ENCODE data around the gene S100A6.
"Not testable (repeated sequence)": the region's sequence is repeated elsewhere in the genome, so short reads cannot be mapped to it uniquely, and the experiment has no call there.

Gene S100A6

GRCh38 chr1:153525088-153525728 is 10.6 kb downstream of the S100A6 start:
- DNase-seq (no peak), ATAC-seq (replicated peaks) (no peak)
- H3K27me3 Mint-ChIP-seq, result no peaks in the 10 kb centered on the region
- no peak overlapping the region for H3K27ac Mint-ChIP-seq
- H3K4me3 Mint-ChIP-seq, result no peak overlapping the region
- H3K4me1 Mint-ChIP-seq (ENCODE audit: low read depth in 2 of 2), result peaks cover 2 to 3% of the 10 kb centered on the region in 2 donors
- H3K36me3 Mint-ChIP-seq (ENCODE audit: insufficient read depth), result peaks cover 4% of the 10 kb centered on the region
- no peaks in the 10 kb centered on the region for H3K9me3 Mint-ChIP-seq

- not testable (repeated sequence) for H3K27ac Mint-ChIP-seq; DNase-seq; H3K27me3 Mint-ChIP-seq; H3K4me3 Mint-ChIP-seq; H3K9me3 Mint-ChIP-seq; ATAC-seq (replicated peaks); H3K4me1 Mint-ChIP-seq (ENCODE audit: low read depth in 2 of 2); H3K36me3 Mint-ChIP-seq (ENCODE audit: insufficient read depth)
Observed at GRCh38 chr1:153522353-153523048, 13.3 kb downstream of the S100A6 start.

GRCh38 chr1:153521808-153522207 is 14.0 kb downstream of the S100A6 start:
- H3K4me1 Mint-ChIP-seq (ENCODE audit: low read depth in 2 of 2); H3K36me3 Mint-ChIP-seq (ENCODE audit: insufficient read depth); H3K4me3 Mint-ChIP-seq; H3K27ac Mint-ChIP-seq; H3K9me3 Mint-ChIP-seq; ATAC-seq (replicated peaks); H3K27me3 Mint-ChIP-seq; DNase-seq: not testable (repeated sequence)

DNA sequence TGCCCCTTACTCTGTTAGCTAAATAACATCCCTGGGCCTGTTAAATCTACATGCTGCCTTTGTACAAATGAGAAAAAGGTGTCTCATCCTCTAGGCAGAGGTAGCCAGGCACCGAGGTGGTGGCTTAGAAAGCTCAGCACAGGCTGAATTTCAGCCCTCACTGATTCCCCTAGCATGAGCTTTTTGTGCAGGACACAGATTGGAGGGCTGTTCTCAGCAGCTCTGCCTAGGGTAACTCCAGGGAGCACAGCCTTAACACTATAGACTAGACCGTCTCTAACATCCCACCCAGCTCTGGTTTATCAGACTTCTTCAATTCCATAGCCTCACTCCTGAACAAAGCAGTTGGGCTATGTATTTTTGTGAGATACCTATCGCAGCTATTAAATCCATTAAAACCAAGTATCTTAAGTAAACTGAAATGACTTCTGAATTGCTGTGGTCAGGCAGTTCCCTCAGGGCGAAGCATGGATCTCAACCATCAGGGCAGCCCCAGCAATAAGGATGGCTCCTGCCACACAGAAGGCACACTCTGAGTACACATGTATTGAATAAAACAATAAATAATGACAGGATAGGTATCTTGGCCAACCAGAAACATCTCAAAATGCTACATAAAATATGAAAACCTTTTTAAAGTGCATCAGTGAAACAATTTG is 14.8 kb downstream of the S100A6 start:
- H3K9me3 Mint-ChIP-seq, result no peaks in the 10 kb centered on the region
- H3K27me3 Mint-ChIP-seq, result no peaks in the 10 kb centered on the region
- H3K27ac Mint-ChIP-seq, result no peak overlapping the region
- H3K4me3 Mint-ChIP-seq, result no peak overlapping the region
- DNase-seq, result no peak
- no peak for ATAC-seq (replicated peaks)
- H3K36me3 Mint-ChIP-seq (ENCODE audit: insufficient read depth), result no peaks in the 10 kb centered on the region
- peaks cover 5 to 6% of the 10 kb centered on the region in 2 donors for H3K4me1 Mint-ChIP-seq (ENCODE audit: low read depth in 2 of 2)

GRCh38 chr1:153520137-153520691 is 15.6 kb downstream of the S100A6 start:
- H3K4me1 Mint-ChIP-seq (ENCODE audit: low read depth in 2 of 2); DNase-seq; ATAC-seq (replicated peaks); H3K36me3 Mint-ChIP-seq (ENCODE audit: insufficient read depth); H3K27me3 Mint-ChIP-seq; H3K4me3 Mint-ChIP-seq; H3K9me3 Mint-ChIP-seq: not testable (repeated sequence)
- H3K27ac Mint-ChIP-seq, result peak overlapping the region in 1 of 2 donors; percentile 16

DNA sequence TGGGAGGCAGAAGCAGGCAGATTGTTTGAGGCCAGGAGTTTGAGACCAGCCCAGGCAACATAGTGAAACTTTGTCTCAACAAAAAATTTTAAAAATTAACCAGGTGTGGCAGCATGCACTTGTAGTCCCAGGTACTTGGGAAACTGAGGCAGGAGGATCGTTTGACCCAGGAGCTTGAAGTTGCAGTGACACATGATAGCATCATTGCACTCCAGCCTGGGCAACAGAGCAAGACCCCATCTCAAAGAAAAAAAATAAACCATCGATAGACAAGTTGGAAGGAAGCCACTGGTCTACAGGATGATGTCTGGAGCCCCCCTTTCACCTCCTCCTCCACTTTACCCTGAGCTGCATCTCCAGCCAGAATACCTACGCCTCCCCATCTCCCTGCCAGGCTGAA is 16.5 kb downstream of the S100A6 start:
- Mint-ChIP-seq H3K27me3 (no peaks in the 10 kb centered on the region), H3K36me3 (ENCODE audit: insufficient read depth) (no peaks in the 10 kb centered on the region), H3K9me3 (no peaks in the 10 kb centered on the region), H3K4me1 (ENCODE audit: low read depth in 2 of 2) (peaks cover 5 to 6% of the 10 kb centered on the region in 2 donors), H3K4me3 (no peak overlapping the region), H3K27ac (no peak overlapping the region)
- DNase-seq (no peak), ATAC-seq (replicated peaks) (no peak)

- Mint-ChIP-seq H3K36me3 (ENCODE audit: insufficient read depth) (no peaks in the 10 kb centered on the region), H3K9me3 (no peaks in the 10 kb centered on the region), H3K27ac (peak overlapping the region; percentile 22 to 64), H3K4me1 (ENCODE audit: low read depth in 2 of 2) (peaks cover 10 to 12% of the 10 kb centered on the region in 2 donors), H3K4me3 (no peak overlapping the region), H3K27me3 (no peaks in the 10 kb centered on the region)
- no peak for DNase-seq
- ATAC-seq (replicated peaks), result no peak
Observed at GRCh38 chr1:153515504-153516394, 20.0 kb downstream of the S100A6 start.

DNA sequence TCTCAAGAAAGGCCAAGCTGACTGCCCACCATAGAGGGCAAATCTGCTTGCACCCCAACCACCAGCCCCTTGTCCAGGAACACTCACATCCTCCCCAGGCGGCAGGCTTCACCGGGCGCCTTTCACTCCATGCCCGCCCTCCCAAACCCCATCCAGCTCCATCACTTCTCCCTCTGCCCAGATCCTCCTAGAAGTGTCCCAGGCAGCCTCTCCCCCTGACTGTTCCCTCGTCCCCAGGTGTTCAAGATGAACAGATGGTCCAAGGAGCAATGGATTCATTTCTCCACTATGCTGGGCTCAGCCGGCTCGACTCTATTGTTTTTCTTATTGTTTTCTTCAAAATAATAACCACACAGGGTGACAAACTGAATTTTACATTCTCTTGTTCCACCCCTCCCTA is 22.1 kb downstream of the S100A6 start:
- no peak overlapping the region for H3K27ac Mint-ChIP-seq
- H3K36me3 Mint-ChIP-seq (ENCODE audit: insufficient read depth), result no peaks in the 10 kb centered on the region
- H3K4me3 Mint-ChIP-seq, result no peak overlapping the region
- H3K27me3 Mint-ChIP-seq, result no peaks in the 10 kb centered on the region
- DNase-seq, result no peak
- ATAC-seq (replicated peaks), result no peak
- peaks cover 12% of the 10 kb centered on the region in 2 donors for H3K4me1 Mint-ChIP-seq (ENCODE audit: low read depth in 2 of 2)
- no peaks in the 10 kb centered on the region for H3K9me3 Mint-ChIP-seq

DNA sequence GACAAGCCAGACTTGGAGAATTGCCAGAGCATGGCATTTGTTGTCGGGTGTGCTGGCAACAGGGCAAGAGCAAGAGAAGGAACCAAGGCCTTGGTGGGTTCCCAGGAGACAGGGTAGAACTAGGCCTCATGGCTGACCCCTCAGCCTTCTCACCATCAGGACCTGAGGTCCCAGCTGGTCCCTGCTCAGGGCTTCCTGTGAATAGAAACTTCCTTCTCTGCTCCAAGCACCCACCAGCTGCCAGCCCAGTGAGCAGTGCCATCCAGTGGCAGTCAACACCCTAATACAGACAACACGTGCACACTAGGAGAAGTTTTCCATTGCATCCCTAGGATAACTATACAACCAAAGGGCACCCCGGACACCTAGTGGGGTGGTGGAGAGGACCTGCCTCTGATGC is 22.8 kb downstream of the S100A6 start:
- H3K9me3 Mint-ChIP-seq, result no peaks in the 10 kb centered on the region
- no peak overlapping the region for H3K27ac Mint-ChIP-seq
- ATAC-seq (replicated peaks) (no peak), DNase-seq (no peak)
- no peak overlapping the region for H3K4me3 Mint-ChIP-seq
- peaks cover 12% of the 10 kb centered on the region in 2 donors for H3K4me1 Mint-ChIP-seq (ENCODE audit: low read depth in 2 of 2)
- no peaks in the 10 kb centered on the region for H3K27me3 Mint-ChIP-seq
- no peaks in the 10 kb centered on the region for H3K36me3 Mint-ChIP-seq (ENCODE audit: insufficient read depth)

GRCh38 chr1:153510984-153511410 is 24.8 kb downstream of the S100A6 start:
- no peak overlapping the region for H3K4me3 Mint-ChIP-seq

DNA sequence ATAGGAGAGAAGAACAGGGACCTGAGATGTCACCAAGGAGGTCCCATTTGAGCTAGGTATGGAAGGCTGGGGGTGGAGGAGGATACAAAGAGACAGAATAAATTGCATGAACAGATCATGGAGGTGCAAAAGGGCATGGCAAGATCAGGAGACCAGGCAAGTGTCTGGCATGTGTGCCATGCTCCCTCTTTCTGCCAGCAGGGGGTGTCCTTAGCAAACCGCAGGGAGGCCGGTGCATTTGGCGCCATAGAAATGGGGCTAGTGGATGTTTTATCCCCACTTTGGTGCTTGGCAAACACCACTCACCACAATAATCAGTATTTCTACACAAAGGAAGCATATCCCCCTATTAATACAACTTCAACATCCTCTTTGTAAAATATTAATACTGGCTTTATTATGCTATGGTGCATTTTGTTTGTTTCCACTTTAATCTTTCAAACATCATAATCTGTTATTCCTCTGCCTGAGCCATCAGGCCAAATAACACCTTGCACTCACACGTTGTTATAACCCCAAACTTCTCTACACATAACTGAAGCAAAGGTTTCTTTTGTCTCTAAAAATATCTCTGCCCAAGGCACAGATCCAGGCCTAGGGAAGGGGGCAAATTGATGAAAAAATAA is 25.9 kb downstream of the S100A6 start:
- Mint-ChIP-seq H3K36me3 (ENCODE audit: insufficient read depth) (no peaks in the 10 kb centered on the region), H3K27ac (no peak overlapping the region), H3K27me3 (no peaks in the 10 kb centered on the region), H3K9me3 (no peaks in the 10 kb centered on the region), H3K4me3 (no peak overlapping the region), H3K4me1 (ENCODE audit: low read depth in 2 of 2) (peaks cover 7 to 8% of the 10 kb centered on the region in 2 donors)
- peak; percentile 77 for ATAC-seq (replicated peaks)
- peak; percentile 62 to 69 (median 65) for DNase-seq

More at GRCh38 chr1:153510984-153511410, 24.8 kb downstream of the S100A6 start:
- no peaks in the 10 kb centered on the region for H3K9me3 Mint-ChIP-seq
- no peaks in the 10 kb centered on the region for H3K36me3 Mint-ChIP-seq (ENCODE audit: insufficient read depth)
- DNase-seq, result peak; percentile 77 to 78 (median 78)
- ATAC-seq (replicated peaks), result peak; percentile 87
- peaks cover 8% of the 10 kb centered on the region in 2 donors for H3K4me1 Mint-ChIP-seq (ENCODE audit: low read depth in 2 of 2)
- H3K27ac Mint-ChIP-seq, result no peak overlapping the region
- no peaks in the 10 kb centered on the region for H3K27me3 Mint-ChIP-seq

- ATAC-seq (replicated peaks) (no peak), DNase-seq (no peak)
- Mint-ChIP-seq H3K36me3 (ENCODE audit: insufficient read depth) (no peaks in the 10 kb centered on the region), H3K4me1 (ENCODE audit: low read depth in 2 of 2) (peaks cover 7 to 8% of the 10 kb centered on the region in 2 donors), H3K27ac (no peak overlapping the region), H3K9me3 (no peaks in the 10 kb centered on the region), H3K4me3 (no peak overlapping the region), H3K27me3 (no peaks in the 10 kb centered on the region)
Observed at GRCh38 chr1:153509036-153509435, 26.8 kb downstream of the S100A6 start.

Data from effector memory CD8-positive, alpha-beta T cell (primary cell).